Nephron (organoid): Measurements from ENCODE around the gene GAREM1.

Source experiments
- H3K27ac Mint-ChIP-seq, 3 experiments: 2 replicates each; pipeline ENCODE4 v1.8.0; 2020; ENCODE audit warnings: mixed read lengths in 3 of 3, mild to moderate bottlenecking in 2 of 3, moderate library complexity in 1 of 3
- H3K27me3 Mint-ChIP-seq: 2 replicates; pipeline ENCODE4 v1.8.0; 2021; ENCODE audit warnings: low read depth, mild to moderate bottlenecking, moderate library complexity, mixed read lengths
- H3K36me3 Mint-ChIP-seq: 2 replicates; pipeline ENCODE4 v1.8.0; 2020; ENCODE audit warnings: low read depth, mixed read lengths
- H3K4me1 Mint-ChIP-seq: 2 replicates; pipeline ENCODE4 v1.8.0; 2020; ENCODE audit warnings: mixed read lengths
- H3K4me3 Mint-ChIP-seq, 3 experiments: 2 replicates each; pipeline ENCODE4 v1.8.0; 2020; ENCODE audit warnings: mild to moderate bottlenecking in 3 of 3, mixed read lengths in 3 of 3, moderate library complexity in 2 of 3
- H3K9me3 Mint-ChIP-seq: 2 replicates; pipeline ENCODE4 v1.8.0; 2020; ENCODE audit warnings: mixed read lengths
- CTCF ChIP-seq, 3 experiments: fragments of 200-600 bp; sonication (generic); IDR thresholded peaks; one replicate each; pipeline ENCODE4 v1.5.0; 2021; ENCODE audit warnings: antibody characterized with exemption in 3 of 3; ENCODE audit not compliant: unreplicated experiment in 3 of 3

Gene GAREM1

GRCh38 chr18:32337821-32338220, 132.9 kb downstream of the GAREM1 start:
- no peaks in the 10 kb centered on the region for H3K9me3 Mint-ChIP-seq
- H3K27ac Mint-ChIP-seq: no peak overlapping the region
- H3K27me3 Mint-ChIP-seq: no peaks in the 10 kb centered on the region
- no peak for TF ChIP-seq CTCF (IDR thresholded peaks at IDR 0.05; ENCODE audit: unreplicated experiment in 3 of 3)
- H3K36me3 Mint-ChIP-seq: peaks cover 7% of the 10 kb centered on the region
- H3K4me3 Mint-ChIP-seq: no peak overlapping the region
- no peaks in the 10 kb centered on the region for H3K4me1 Mint-ChIP-seq

- H3K27me3 Mint-ChIP-seq: no peaks in the 10 kb centered on the region
- H3K4me1 Mint-ChIP-seq: no peaks in the 10 kb centered on the region
- no peak overlapping the region for H3K27ac Mint-ChIP-seq
- peaks cover 7% of the 10 kb centered on the region for H3K36me3 Mint-ChIP-seq
- no peak for TF ChIP-seq CTCF (IDR thresholded peaks at IDR 0.05; ENCODE audit: unreplicated experiment in 3 of 3)
- H3K9me3 Mint-ChIP-seq: no peaks in the 10 kb centered on the region
- no peak overlapping the region for H3K4me3 Mint-ChIP-seq
Measured at GRCh38 chr18:32337347-32337746, 133.3 kb downstream of the GAREM1 start.

- Mint-ChIP-seq H3K27me3 (no peaks in the 10 kb centered on the region), H3K4me1 (no peaks in the 10 kb centered on the region), H3K4me3 (no peak overlapping the region), H3K36me3 (peaks cover 2% of the 10 kb centered on the region), H3K27ac (no peak overlapping the region), H3K9me3 (no peaks in the 10 kb centered on the region)
- no peak for TF ChIP-seq CTCF (IDR thresholded peaks at IDR 0.05; ENCODE audit: unreplicated experiment in 3 of 3)
Measured at GRCh38 chr18:32335228-32335627, 135.5 kb downstream of the GAREM1 start.

GRCh38 chr18:32333781-32334180, 136.9 kb downstream of the GAREM1 start:
- Mint-ChIP-seq H3K4me1 (no peaks in the 10 kb centered on the region), H3K27ac (no peak overlapping the region), H3K27me3 (no peaks in the 10 kb centered on the region), H3K9me3 (no peaks in the 10 kb centered on the region), H3K4me3 (no peak overlapping the region), H3K36me3 (no peaks in the 10 kb centered on the region)
- no peak for TF ChIP-seq CTCF (IDR thresholded peaks at IDR 0.05; ENCODE audit: unreplicated experiment in 3 of 3)

- no peaks in the 10 kb centered on the region for H3K9me3 Mint-ChIP-seq
- H3K27me3 Mint-ChIP-seq: no peaks in the 10 kb centered on the region
- no peak overlapping the region for H3K27ac Mint-ChIP-seq
- TF ChIP-seq CTCF (IDR thresholded peaks at IDR 0.05; ENCODE audit: unreplicated experiment in 3 of 3): no peak
- no peaks in the 10 kb centered on the region for H3K4me1 Mint-ChIP-seq
- H3K4me3 Mint-ChIP-seq: no peak overlapping the region
- no peaks in the 10 kb centered on the region for H3K36me3 Mint-ChIP-seq
Measured at GRCh38 chr18:32332708-32333107, 138.0 kb downstream of the GAREM1 start.

GRCh38 chr18:32328974-32329373, 141.7 kb downstream of the GAREM1 start:
- Mint-ChIP-seq H3K9me3 (no peaks in the 10 kb centered on the region), H3K4me1 (peaks cover 29% of the 10 kb centered on the region), H3K4me3 (no peak overlapping the region), H3K27me3 (no peaks in the 10 kb centered on the region), H3K27ac (no peak overlapping the region), H3K36me3 (no peaks in the 10 kb centered on the region)
- TF ChIP-seq CTCF (IDR thresholded peaks at IDR 0.05; ENCODE audit: unreplicated experiment in 3 of 3): no peak
